GM12878 (cell line): ENCODE data around the gene TNFSF12. TPM values are rescaled to one million over a fixed set of nuclear protein-coding genes. Genes with fewer than 3 reads are reported as not detected.
A peak's percentile ranks its signal among the peaks of the same experiment; 100 is the strongest.

Source experiments
- EGR1 ChIP-seq, 2 experiments: IDR thresholded peaks; 1 replicate in 1 of 2; 2 replicates in 1 of 2; pipeline ENCODE4 v1.6.1; 2011 to 2012; ENCODE audit warnings: low read depth in 2 of 2, low read length in 2 of 2, borderline replicate concordance in 1 of 2, mild to moderate bottlenecking in 1 of 2, moderate library complexity in 1 of 2
- ETV6 ChIP-seq, 2 experiments: fragments of 450-650 bp in 1 of 2; IDR thresholded peaks in 1 of 2; conservative IDR thresholded peaks in 1 of 2; 2 replicates each; pipeline ENCODE4 v1.6.1; 2014; ENCODE audit warnings: antibody characterized with exemption in 1 of 2, borderline replicate concordance in 1 of 2, low read depth in 1 of 2, mild to moderate bottlenecking in 1 of 2, moderate library complexity in 1 of 2
- FOXK2 ChIP-seq: fragments of 450-650 bp; IDR thresholded peaks from 2 replicates; pipeline ENCODE4 v1.6.1; 2017; ENCODE audit warnings: mild to moderate bottlenecking, moderate library complexity
- HDAC2 ChIP-seq: fragments of 200-600 bp; sonication (generic); IDR thresholded peaks from 2 replicates; pipeline ENCODE4 v1.6.1; 2017
- NFYB ChIP-seq: IDR thresholded peaks from 2 replicates; pipeline ENCODE4 v1.6.1; 2011; ENCODE audit warnings: low read depth, mild to moderate bottlenecking, low read length, improper control_type of control experiment, moderate library complexity; ENCODE audit not compliant: insufficient read depth
- NR2F1 ChIP-seq: fragments of 450-650 bp; conservative IDR thresholded peaks from 2 replicates; pipeline ENCODE4 v1.6.1; 2017; ENCODE audit warnings: mild to moderate bottlenecking
- POLR2AphosphoS5 ChIP-seq: IDR thresholded peaks from 2 replicates; pipeline ENCODE4 v1.6.1; 2011; ENCODE audit warnings: mild to moderate bottlenecking, low read length, inconsistent platforms
- RCOR1 ChIP-seq: conservative IDR thresholded peaks from 2 replicates; pipeline ENCODE4 v1.6.1; 2012; ENCODE audit warnings: low read depth, low read length, improper control_type of control experiment
- RELA ChIP-seq: fragments of 450-650 bp; IDR thresholded peaks from 2 replicates; pipeline ENCODE4 v1.8.0; 2014; ENCODE audit warnings: borderline replicate concordance; ENCODE audit not compliant: partially characterized antibody
- SIX5 ChIP-seq: IDR thresholded peaks from 2 replicates; pipeline ENCODE4 v1.6.1; 2011; ENCODE audit warnings: mild to moderate bottlenecking, low read depth, low read length, moderate library complexity; ENCODE audit not compliant: severe bottlenecking
- SMAD1 ChIP-seq: fragments of 450-650 bp; IDR thresholded peaks from 2 replicates; pipeline ENCODE4 v1.6.1; 2018; ENCODE audit warnings: mild to moderate bottlenecking, low read depth; ENCODE audit not compliant: partially characterized antibody
- SMARCA5 ChIP-seq: fragments of 450-650 bp; IDR thresholded peaks from 2 replicates; pipeline ENCODE4 v1.6.1; 2017; ENCODE audit warnings: mild to moderate bottlenecking
- USF2 ChIP-seq: IDR thresholded peaks from 2 replicates; pipeline ENCODE4 v1.6.1; 2011; ENCODE audit warnings: low read depth, low read length, improper control_type of control experiment, borderline replicate concordance
- ZSCAN29 ChIP-seq: fragments of 450-650 bp; IDR thresholded peaks from 2 replicates; pipeline ENCODE4 v1.6.1; 2017; ENCODE audit warnings: mild to moderate bottlenecking, moderate library complexity
- polyA plus RNA-seq, 11 experiments: library from polyadenylated mRNA; depleted of rRNA in 4 of 11; unstranded in 6 of 11; stranded (reverse) in 5 of 11; fragments of >200 nt; fragmentation: Nextera tagmentation in 4 of 11; fragmentation: Illumina TruSeq in 1 of 11; extraction: Ambion mirVana in 4 of 11; extraction: Trizol in 1 of 11; gene quantifications; 1 replicate in 1 of 11; 2 replicates in 10 of 11; pipeline versions ENCODE4 v1.2.1 to v1.2.3, GENCODE V29; 2011 to 2016; ENCODE audit warnings: inconsistent platforms in 2 of 11, missing spikeins in 2 of 11, low read depth in 1 of 11
- total RNA-seq, 4 experiments: library from RNA; depleted of rRNA in 3 of 4; stranded (reverse); fragments of >200 nt in 3 of 4; fragmentation: Illumina TruSeq in 1 of 4; extraction: Trizol in 1 of 4; gene quantifications; 2 replicates each; pipeline versions ENCODE4 v1.2.1 to v1.2.3, GENCODE V29; 2013 to 2021
- TF ChIP-seq, protein P1 (sequence below): fragments of 450-650 bp; formaldehyde crosslinking; IDR thresholded peaks from 2 replicates; pipeline ENCODE4 v1.5.0; 2022; ENCODE audit warnings: mild to moderate bottlenecking, missing genetic modification characterization
- TF ChIP-seq, protein P2 (sequence below): fragments of 450-650 bp; IDR thresholded peaks from 2 replicates; pipeline ENCODE4 v1.6.1; 2018; ENCODE audit warnings: mild to moderate bottlenecking, low read depth, moderate library complexity; ENCODE audit not compliant: partially characterized antibody
- TF ChIP-seq, protein P3 (sequence below): fragments of 150-350 bp; IDR thresholded peaks from 2 replicates; pipeline ENCODE4 v1.6.1; 2016; ENCODE audit warnings: low read depth, low read length
- TF ChIP-seq, protein P4 (sequence below): IDR thresholded peaks from 2 replicates; pipeline ENCODE4 v1.6.1; 2011; ENCODE audit warnings: borderline replicate concordance, low read depth, mild to moderate bottlenecking, moderate library complexity, low read length; ENCODE audit not compliant: insufficient read depth, poor library complexity, severe bottlenecking

TNFSF12 gene
- total and polyA plus RNA-seq, 10 of the 15 experiments (the other 5 are each of a cell fraction or from before 2014, with no cell fraction given) = 0.32 to 7.0 (median 2.6) TPM

DNA sequence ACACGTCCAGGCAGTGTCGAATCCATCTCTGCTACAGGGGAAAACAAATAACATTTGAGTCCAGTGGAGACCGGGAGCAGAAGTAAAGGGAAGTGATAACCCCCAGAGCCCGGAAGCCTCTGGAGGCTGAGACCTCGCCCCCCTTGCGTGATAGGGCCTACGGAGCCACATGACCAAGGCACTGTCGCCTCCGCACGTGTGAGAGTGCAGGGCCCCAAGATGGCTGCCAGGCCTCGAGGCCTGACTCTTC, 23.4 kb downstream of the TNFSF12 start (continued):
- TF ChIP-seq FOXK2 = 0 out of 2 replicates have a peak, but pooled peaks have one; percentile 7
- TF ChIP-seq NFYB = no peak
- TF ChIP-seq, protein P1, sequence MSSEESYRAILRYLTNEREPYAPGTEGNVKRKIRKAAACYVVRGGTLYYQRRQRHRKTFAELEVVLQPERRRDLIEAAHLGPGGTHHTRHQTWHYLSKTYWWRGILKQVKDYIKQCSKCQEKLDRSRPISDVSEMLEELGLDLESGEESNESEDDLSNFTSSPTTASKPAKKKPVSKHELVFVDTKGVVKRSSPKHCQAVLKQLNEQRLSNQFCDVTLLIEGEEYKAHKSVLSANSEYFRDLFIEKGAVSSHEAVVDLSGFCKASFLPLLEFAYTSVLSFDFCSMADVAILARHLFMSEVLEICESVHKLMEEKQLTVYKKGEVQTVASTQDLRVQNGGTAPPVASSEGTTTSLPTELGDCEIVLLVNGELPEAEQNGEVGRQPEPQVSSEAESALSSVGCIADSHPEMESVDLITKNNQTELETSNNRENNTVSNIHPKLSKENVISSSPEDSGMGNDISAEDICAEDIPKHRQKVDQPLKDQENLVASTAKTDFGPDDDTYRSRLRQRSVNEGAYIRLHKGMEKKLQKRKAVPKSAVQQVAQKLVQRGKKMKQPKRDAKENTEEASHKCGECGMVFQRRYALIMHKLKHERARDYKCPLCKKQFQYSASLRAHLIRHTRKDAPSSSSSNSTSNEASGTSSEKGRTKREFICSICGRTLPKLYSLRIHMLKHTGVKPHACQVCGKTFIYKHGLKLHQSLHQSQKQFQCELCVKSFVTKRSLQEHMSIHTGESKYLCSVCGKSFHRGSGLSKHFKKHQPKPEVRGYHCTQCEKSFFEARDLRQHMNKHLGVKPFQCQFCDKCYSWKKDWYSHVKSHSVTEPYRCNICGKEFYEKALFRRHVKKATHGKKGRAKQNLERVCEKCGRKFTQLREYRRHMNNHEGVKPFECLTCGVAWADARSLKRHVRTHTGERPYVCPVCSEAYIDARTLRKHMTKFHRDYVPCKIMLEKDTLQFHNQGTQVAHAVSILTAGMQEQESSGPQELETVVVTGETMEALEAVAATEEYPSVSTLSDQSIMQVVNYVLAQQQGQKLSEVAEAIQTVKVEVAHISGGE = no peak
- peak; percentile 8; the same call in 1 of the 2 replicates for TF ChIP-seq NR2F1
- TF ChIP-seq RCOR1 = 0 out of 2 replicates have a peak, but pooled peaks have one; percentile 52
- no peak for TF ChIP-seq SMAD1
- TF ChIP-seq ZSCAN29 = no peak
- no peak for TF ChIP-seq HDAC2
- no peak for TF ChIP-seq SMARCA5
- TF ChIP-seq, protein P2, sequence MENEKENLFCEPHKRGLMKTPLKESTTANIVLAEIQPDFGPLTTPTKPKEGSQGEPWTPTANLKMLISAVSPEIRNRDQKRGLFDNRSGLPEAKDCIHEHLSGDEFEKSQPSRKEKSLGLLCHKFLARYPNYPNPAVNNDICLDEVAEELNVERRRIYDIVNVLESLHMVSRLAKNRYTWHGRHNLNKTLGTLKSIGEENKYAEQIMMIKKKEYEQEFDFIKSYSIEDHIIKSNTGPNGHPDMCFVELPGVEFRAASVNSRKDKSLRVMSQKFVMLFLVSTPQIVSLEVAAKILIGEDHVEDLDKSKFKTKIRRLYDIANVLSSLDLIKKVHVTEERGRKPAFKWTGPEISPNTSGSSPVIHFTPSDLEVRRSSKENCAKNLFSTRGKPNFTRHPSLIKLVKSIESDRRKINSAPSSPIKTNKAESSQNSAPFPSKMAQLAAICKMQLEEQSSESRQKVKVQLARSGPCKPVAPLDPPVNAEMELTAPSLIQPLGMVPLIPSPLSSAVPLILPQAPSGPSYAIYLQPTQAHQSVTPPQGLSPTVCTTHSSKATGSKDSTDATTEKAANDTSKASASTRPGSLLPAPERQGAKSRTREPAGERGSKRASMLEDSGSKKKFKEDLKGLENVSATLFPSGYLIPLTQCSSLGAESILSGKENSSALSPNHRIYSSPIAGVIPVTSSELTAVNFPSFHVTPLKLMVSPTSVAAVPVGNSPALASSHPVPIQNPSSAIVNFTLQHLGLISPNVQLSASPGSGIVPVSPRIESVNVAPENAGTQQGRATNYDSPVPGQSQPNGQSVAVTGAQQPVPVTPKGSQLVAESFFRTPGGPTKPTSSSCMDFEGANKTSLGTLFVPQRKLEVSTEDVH = no peak
- TF ChIP-seq, protein P3, sequence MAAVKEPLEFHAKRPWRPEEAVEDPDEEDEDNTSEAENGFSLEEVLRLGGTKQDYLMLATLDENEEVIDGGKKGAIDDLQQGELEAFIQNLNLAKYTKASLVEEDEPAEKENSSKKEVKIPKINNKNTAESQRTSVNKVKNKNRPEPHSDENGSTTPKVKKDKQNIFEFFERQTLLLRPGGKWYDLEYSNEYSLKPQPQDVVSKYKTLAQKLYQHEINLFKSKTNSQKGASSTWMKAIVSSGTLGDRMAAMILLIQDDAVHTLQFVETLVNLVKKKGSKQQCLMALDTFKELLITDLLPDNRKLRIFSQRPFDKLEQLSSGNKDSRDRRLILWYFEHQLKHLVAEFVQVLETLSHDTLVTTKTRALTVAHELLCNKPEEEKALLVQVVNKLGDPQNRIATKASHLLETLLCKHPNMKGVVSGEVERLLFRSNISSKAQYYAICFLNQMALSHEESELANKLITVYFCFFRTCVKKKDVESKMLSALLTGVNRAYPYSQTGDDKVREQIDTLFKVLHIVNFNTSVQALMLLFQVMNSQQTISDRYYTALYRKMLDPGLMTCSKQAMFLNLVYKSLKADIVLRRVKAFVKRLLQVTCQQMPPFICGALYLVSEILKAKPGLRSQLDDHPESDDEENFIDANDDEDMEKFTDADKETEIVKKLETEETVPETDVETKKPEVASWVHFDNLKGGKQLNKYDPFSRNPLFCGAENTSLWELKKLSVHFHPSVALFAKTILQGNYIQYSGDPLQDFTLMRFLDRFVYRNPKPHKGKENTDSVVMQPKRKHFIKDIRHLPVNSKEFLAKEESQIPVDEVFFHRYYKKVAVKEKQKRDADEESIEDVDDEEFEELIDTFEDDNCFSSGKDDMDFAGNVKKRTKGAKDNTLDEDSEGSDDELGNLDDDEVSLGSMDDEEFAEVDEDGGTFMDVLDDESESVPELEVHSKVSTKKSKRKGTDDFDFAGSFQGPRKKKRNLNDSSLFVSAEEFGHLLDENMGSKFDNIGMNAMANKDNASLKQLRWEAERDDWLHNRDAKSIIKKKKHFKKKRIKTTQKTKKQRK = no peak
- peak; percentile 44; the same call in 1 of the 2 replicates for TF ChIP-seq POLR2AphosphoS5
- TF ChIP-seq, protein P4, sequence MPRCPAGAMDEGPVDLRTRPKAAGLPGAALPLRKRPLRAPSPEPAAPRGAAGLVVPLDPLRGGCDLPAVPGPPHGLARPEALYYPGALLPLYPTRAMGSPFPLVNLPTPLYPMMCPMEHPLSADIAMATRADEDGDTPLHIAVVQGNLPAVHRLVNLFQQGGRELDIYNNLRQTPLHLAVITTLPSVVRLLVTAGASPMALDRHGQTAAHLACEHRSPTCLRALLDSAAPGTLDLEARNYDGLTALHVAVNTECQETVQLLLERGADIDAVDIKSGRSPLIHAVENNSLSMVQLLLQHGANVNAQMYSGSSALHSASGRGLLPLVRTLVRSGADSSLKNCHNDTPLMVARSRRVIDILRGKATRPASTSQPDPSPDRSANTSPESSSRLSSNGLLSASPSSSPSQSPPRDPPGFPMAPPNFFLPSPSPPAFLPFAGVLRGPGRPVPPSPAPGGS = no peak
- no peak for TF ChIP-seq ETV6 (conservative IDR thresholded peaks at IDR 0.05 in 1 of 2, IDR thresholded peaks at IDR 0.05 in 1 of 2; ENCODE audit: borderline replicate concordance in 1 of 2, low read depth in 1 of 2)
- peak; percentile 77 for TF ChIP-seq RELA
- TF ChIP-seq EGR1 (IDR thresholded peaks at IDR 0.05; ENCODE audit: borderline replicate concordance in 1 of 2, low read depth in 2 of 2, low read length in 2 of 2) = 0 out of 3 replicates have a peak, but pooled peaks of 1 of the 2 experiments have one; percentile 60
- peak; percentile 94 for TF ChIP-seq USF2
- TF ChIP-seq SIX5 = peak; percentile 51
